Vagina (tissue), 2 donors: ENCODE data around the gene LONP2. TPM values are rescaled to one million over a fixed set of nuclear protein-coding genes. Genes with fewer than 3 reads are reported as not detected.

ENCODE experiments used
- DNase-seq, 2 donors: peaks; one replicate each; pipeline ENCODE4 v3.0.0-alpha.2; 2017; ENCODE audit errors: extremely low spot score in 2 of 2
- H3K27ac ChIP-seq: fragments of 200-600 bp; sonication (generic); one replicate; pipeline ENCODE4 v1.5.1; 2019
- H3K27me3 ChIP-seq: fragments of 200-600 bp; sonication (generic); one replicate; pipeline ENCODE4 v1.5.1; 2019
- H3K36me3 ChIP-seq, 2 donors: fragments of 200-600 bp; sonication (generic); one replicate each; pipeline ENCODE4 v1.5.1; 2017 to 2019
- H3K4me1 ChIP-seq: fragments of 200-600 bp; sonication (generic); one replicate; pipeline ENCODE4 v1.5.1; 2019
- H3K4me3 ChIP-seq, 2 donors: fragments of 200-600 bp; sonication (generic); 1 replicate in 1 of 2; 2 replicates in 1 of 2; pipeline ENCODE4 v1.5.1; 2016 to 2019
- H3K9me3 ChIP-seq: fragments of 200-600 bp; sonication (generic); one replicate; pipeline ENCODE4 v1.5.1; 2019
- CTCF ChIP-seq, 3 experiments: fragments of 450-650 bp in 2 of 3; fragments of 200-600 bp in 1 of 3; sonication (generic) in 1 of 3; IDR thresholded peaks; one replicate each; pipeline ENCODE4 v1.5.1; 2017 to 2019; ENCODE audit warnings: antibody characterized with exemption in 3 of 3, mild to moderate bottlenecking in 2 of 3, moderate library complexity in 2 of 3
- POLR2A ChIP-seq, 2 donors: fragments of 450-650 bp; IDR thresholded peaks; one replicate each; pipeline ENCODE4 v1.6.1; 2017; ENCODE audit warnings: antibody characterized with exemption in 2 of 2, mild to moderate bottlenecking in 2 of 2, moderate library complexity in 2 of 2
- POLR2AphosphoS5 ChIP-seq, 2 donors: sonication (generic); formaldehyde crosslinking; IDR thresholded peaks; one replicate each; pipeline ENCODE4 v1.9.0; 2017; ENCODE audit warnings: antibody characterized with exemption in 2 of 2, mild to moderate bottlenecking in 2 of 2, low read depth in 1 of 2; ENCODE audit not compliant: insufficient read depth in 1 of 2
- intact Hi-C: fragments of 100-400 bp; cut with DNase I; formaldehyde crosslinking; loops from one replicate; pipeline ENCODE4 v1.15.1; 2023
- total RNA-seq: library from RNA; depleted of rRNA; stranded (reverse); fragments of >200 nt; gene quantifications from one replicate; pipeline ENCODE4 v1.2.3, GENCODE V29; 2016

The LONP2 gene
- total RNA-seq, 1 donor from 2014 or later: 40.3 TPM

DNA sequence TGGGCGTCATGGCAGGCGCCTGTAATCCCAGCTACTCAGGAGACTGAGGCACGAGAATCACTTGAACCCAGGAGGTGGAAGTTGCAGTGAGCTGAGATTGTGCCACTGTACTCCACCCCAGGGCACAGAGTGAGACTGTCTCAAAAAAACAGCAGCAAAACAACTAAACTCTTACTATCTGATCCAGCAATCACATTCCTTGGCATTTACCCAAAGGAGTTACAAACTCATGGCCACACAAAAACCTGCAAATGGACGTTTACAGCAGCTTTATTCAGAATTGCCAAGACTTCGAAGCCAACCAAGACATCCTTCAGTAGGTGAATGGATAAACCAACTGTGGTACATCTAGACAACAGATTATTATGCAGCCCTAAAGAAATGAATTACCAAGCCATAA is 137.1 kb downstream of the LONP2 start:
- TF ChIP-seq POLR2A (IDR thresholded peaks at IDR 0.05) (no peak), POLR2AphosphoS5 (IDR thresholded peaks at IDR 0.05; ENCODE audit: insufficient read depth in 1 of 2, low read depth in 1 of 2) (no peak)
- Histone ChIP-seq H3K27me3 (no peaks in the 10 kb centered on the region), H3K9me3 (no peaks in the 10 kb centered on the region), H3K4me1 (peaks cover 80% of the 10 kb centered on the region), H3K4me3 (no peak overlapping the region), H3K36me3 (no peaks in the 10 kb centered on the region), H3K27ac (no peak overlapping the region)
- DNase-seq: peak in 1 of 2 donors; percentile 27
- intact Hi-C loops: loop anchor here (10.0 kb wide), 2 partner anchors 154 to 224 kb away; no protein-coding TSS in a partner anchor

- H3K36me3 ChIP-seq: no peaks in the 10 kb centered on the region
- no peak for TF ChIP-seq CTCF (IDR thresholded peaks at IDR 0.05)
- TF ChIP-seq POLR2AphosphoS5 (IDR thresholded peaks at IDR 0.05; ENCODE audit: insufficient read depth in 1 of 2, low read depth in 1 of 2): no peak
- TF ChIP-seq POLR2A (IDR thresholded peaks at IDR 0.05): no peak
- H3K27ac ChIP-seq: no peak overlapping the region
- intact Hi-C loops: loop anchor here (10.0 kb wide), 2 partner anchors 153 to 223 kb away; no protein-coding TSS in a partner anchor
- no peaks in the 10 kb centered on the region for H3K27me3 ChIP-seq
- peaks cover 74% of the 10 kb centered on the region for H3K4me1 ChIP-seq
- no peaks in the 10 kb centered on the region for H3K9me3 ChIP-seq
- DNase-seq: no peak
- no peak overlapping the region for H3K4me3 ChIP-seq
Measured at GRCh38 chr16:48382131-48382530, 138.0 kb downstream of the LONP2 start.

GRCh38 chr16:48383009-48383876 is 139.1 kb downstream of the LONP2 start:
- H3K27me3 ChIP-seq: no peaks in the 10 kb centered on the region
- H3K4me3 ChIP-seq: peak overlapping the region; percentile 94 to 96
- no peak for DNase-seq
- peak overlapping the region; percentile 99 for H3K27ac ChIP-seq
- intact Hi-C loops: loop anchor here (10.0 kb wide), 2 partner anchors 152 to 222 kb away; no protein-coding TSS in a partner anchor
- no peaks in the 10 kb centered on the region for H3K36me3 ChIP-seq
- H3K4me1 ChIP-seq: peaks cover 63% of the 10 kb centered on the region
- TF ChIP-seq CTCF (IDR thresholded peaks at IDR 0.05) (no peak), POLR2AphosphoS5 (IDR thresholded peaks at IDR 0.05; ENCODE audit: insufficient read depth in 1 of 2, low read depth in 1 of 2) (peak in 1 of 2 donors; percentile 33)
- no peaks in the 10 kb centered on the region for H3K9me3 ChIP-seq

DNA sequence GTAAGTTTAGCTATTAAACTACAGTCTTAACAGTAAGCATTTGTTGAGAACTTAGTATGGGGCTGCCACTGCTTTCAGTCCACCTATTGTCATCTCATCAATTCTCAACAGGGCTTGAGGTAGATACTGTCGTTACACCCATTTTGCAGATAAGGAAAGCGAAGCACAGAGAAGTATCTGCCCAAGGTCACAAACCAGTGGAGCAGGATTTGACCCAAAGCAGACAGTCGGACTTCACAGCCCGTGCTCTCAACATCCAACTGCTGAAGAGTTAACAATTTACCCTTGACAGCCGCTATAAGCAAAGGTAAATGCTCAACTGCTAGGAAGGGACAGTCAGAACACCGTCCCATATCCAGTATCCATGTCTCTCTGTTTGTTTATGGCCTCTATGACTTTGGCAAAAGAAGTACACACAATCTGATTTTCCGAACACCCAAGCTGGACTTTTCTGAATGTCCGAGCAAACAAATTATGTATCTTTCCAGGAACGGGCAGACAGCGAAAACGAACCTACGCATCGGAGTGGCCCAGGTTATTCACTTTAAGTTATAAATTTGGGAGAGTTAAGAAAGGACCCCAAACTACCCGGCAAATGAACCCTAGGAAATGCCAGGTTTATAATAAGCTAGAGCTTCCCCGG is 139.9 kb downstream of the LONP2 start:
- Histone ChIP-seq H3K4me3 (peak overlapping the region; percentile 94 to 96), H3K27ac (peak overlapping the region; percentile 99), H3K36me3 (no peaks in the 10 kb centered on the region), H3K27me3 (no peaks in the 10 kb centered on the region), H3K4me1 (peaks cover 55% of the 10 kb centered on the region), H3K9me3 (no peaks in the 10 kb centered on the region)
- no peak for TF ChIP-seq CTCF (IDR thresholded peaks at IDR 0.05)
- no peak for TF ChIP-seq POLR2AphosphoS5 (IDR thresholded peaks at IDR 0.05; ENCODE audit: insufficient read depth in 1 of 2, low read depth in 1 of 2)
- peak in 1 of 2 donors; percentile 7 for TF ChIP-seq POLR2A (IDR thresholded peaks at IDR 0.05)
- DNase-seq: no peak
- intact Hi-C loops: loop anchor here (10.0 kb wide), 2 partner anchors 151 to 221 kb away; no protein-coding TSS in a partner anchor

- peak overlapping the region; percentile 94 to 96 for H3K4me3 ChIP-seq
- intact Hi-C loops: loop anchor here (10.0 kb wide), 2 partner anchors 150 to 220 kb away; no protein-coding TSS in a partner anchor
- H3K9me3 ChIP-seq: no peaks in the 10 kb centered on the region
- peak overlapping the region; percentile 99 for H3K27ac ChIP-seq
- no peaks in the 10 kb centered on the region for H3K36me3 ChIP-seq
- DNase-seq: no peak
- peaks cover 49% of the 10 kb centered on the region for H3K4me1 ChIP-seq
- no peaks in the 10 kb centered on the region for H3K27me3 ChIP-seq
- TF ChIP-seq CTCF (IDR thresholded peaks at IDR 0.05): no peak
- TF ChIP-seq POLR2AphosphoS5 (IDR thresholded peaks at IDR 0.05; ENCODE audit: insufficient read depth in 1 of 2, low read depth in 1 of 2): no peak
- no peak for TF ChIP-seq POLR2A (IDR thresholded peaks at IDR 0.05)
Measured at GRCh38 chr16:48384520-48385252, 140.6 kb downstream of the LONP2 start.
